ENCODE data around the gene GRK2. TPM values are rescaled to one million over a fixed set of nuclear protein-coding genes. Genes with fewer than 3 reads are reported as not detected.
A peak's percentile ranks its signal among the peaks of the same experiment; 100 is the strongest.
"Not testable (repeated sequence)": the region's sequence is repeated elsewhere in the genome, so short reads cannot be mapped to it uniquely, and the experiment has no call there.

Gene GRK2
- total RNA-seq, 4 donors from 2014 or later = 40.2 to 79.8 (median 68.4) TPM

DNA sequence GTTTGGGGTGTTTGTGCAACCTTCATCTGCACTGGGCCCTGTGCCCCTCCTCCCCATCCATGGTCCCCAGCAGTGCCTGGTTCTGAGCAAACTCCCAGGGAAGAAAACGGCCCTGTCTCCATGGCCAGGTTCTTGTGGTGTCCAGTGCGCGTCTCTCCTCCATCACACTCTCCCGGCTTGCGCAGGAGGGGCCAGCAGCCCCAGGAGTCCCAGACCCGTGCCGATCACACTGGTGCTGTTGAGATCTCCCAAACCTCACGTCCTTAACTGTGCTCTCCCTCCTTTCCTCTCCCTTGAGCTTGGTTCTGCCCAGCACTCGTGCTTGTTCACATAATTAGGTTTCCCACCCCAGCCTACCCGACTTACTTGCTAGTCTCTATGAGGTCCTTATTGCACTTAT lies 10.9 kb upstream of the GRK2 start:
- ATAC-seq (no peak), DNase-seq (no peak)
- Histone ChIP-seq H3K4me3 (no peak overlapping the region), H3K27ac (no peak overlapping the region), H3K27me3 (no peaks in the 10 kb centered on the region), H3K9me3 (no peaks in the 10 kb centered on the region), H3K36me3 (peaks cover 0 to 68% of the 10 kb centered on the region in 2 donors), H3K4me1 (no peaks in the 10 kb centered on the region)
- TF ChIP-seq POLR2A (IDR thresholded peaks at IDR 0.05) (no peak), CTCF (IDR thresholded peaks at IDR 0.05 in 4 of 5, conservative IDR thresholded peaks at IDR 0.05 in 1 of 5) (no peak)
- in situ Hi-C loops (cut with MboI; ENCODE audit: low sequenced_read_pairs in 4 of 4) (no loop called here), intact Hi-C loops (cut with DNase I; ENCODE audit: low total_unique reads) (no loop called here)

DNA sequence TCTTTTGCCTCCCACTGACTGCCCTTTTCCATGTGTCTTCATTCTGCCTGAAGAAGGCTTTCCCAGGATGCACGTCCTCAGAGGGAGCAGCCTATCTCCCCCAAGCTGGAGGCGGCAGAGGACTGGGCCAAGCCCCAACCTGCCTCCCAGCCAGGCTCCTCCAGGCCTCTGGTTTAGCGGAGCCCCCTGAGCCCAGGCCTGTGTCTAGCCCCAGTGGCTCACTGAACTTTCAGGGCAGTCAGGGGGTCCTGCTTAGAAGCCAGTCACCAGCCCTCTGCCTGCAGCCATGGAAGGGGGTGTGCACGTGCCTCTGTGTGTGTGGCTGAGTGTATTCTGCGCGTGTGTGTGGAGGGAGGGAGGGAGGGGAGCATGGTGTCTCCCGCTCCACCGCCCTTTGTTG lies 10.4 kb upstream of the GRK2 start:
- H3K27ac ChIP-seq = no peak overlapping the region
- TF ChIP-seq CTCF (IDR thresholded peaks at IDR 0.05 in 4 of 5, conservative IDR thresholded peaks at IDR 0.05 in 1 of 5) = no peak
- no peak for TF ChIP-seq POLR2A (IDR thresholded peaks at IDR 0.05)
- no peak overlapping the region for H3K4me3 ChIP-seq
- H3K4me1 ChIP-seq = peaks cover 0 to 1% of the 10 kb centered on the region in 2 donors
- peaks cover 0 to 63% of the 10 kb centered on the region in 2 donors for H3K36me3 ChIP-seq
- no peak for ATAC-seq
- no peak for DNase-seq
- in situ Hi-C loops (cut with MboI; ENCODE audit: low sequenced_read_pairs in 4 of 4) (no loop called here), intact Hi-C loops (cut with DNase I; ENCODE audit: low total_unique reads) (no loop called here)
- H3K9me3 ChIP-seq = no peaks in the 10 kb centered on the region
- no peaks in the 10 kb centered on the region for H3K27me3 ChIP-seq

- H3K9me3 ChIP-seq = no peaks in the 10 kb centered on the region
- DNase-seq = no peak
- ATAC-seq = no peak
- in situ Hi-C loops (cut with MboI; ENCODE audit: low sequenced_read_pairs in 4 of 4) (no loop called here), intact Hi-C loops (cut with DNase I; ENCODE audit: low total_unique reads) (no loop called here)
- peaks cover 0 to 9% of the 10 kb centered on the region in 2 donors for H3K4me1 ChIP-seq
- H3K36me3 ChIP-seq = peaks cover 0 to 56% of the 10 kb centered on the region in 2 donors
- TF ChIP-seq POLR2A (IDR thresholded peaks at IDR 0.05) (no peak), CTCF (IDR thresholded peaks at IDR 0.05 in 4 of 5, conservative IDR thresholded peaks at IDR 0.05 in 1 of 5) (no peak)
- no peak overlapping the region for H3K4me3 ChIP-seq
- H3K27ac ChIP-seq = no peak overlapping the region
- no peaks in the 10 kb centered on the region for H3K27me3 ChIP-seq
Observed at GRCh38 chr11:67256477-67257135, 9.7 kb upstream of the GRK2 start.

- ATAC-seq = no peak
- no peak for DNase-seq
- in situ Hi-C loops (cut with MboI; ENCODE audit: low sequenced_read_pairs in 4 of 4) (loop anchor here in 3 of 4 donors (5.0 to 10.0 kb wide), 4 partner anchors 54 to 124 kb away; no protein-coding TSS in a partner anchor), intact Hi-C loops (cut with DNase I; ENCODE audit: low total_unique reads) (no loop called here)
- Histone ChIP-seq H3K27me3 (no peaks in the 10 kb centered on the region), H3K4me3 (no peak overlapping the region), H3K36me3 (peaks cover 0 to 18% of the 10 kb centered on the region in 2 donors), H3K27ac (no peak overlapping the region), H3K9me3 (no peaks in the 10 kb centered on the region), H3K4me1 (peaks cover 6 to 21% of the 10 kb centered on the region in 2 donors)
- TF ChIP-seq CTCF (IDR thresholded peaks at IDR 0.05 in 4 of 5, conservative IDR thresholded peaks at IDR 0.05 in 1 of 5) = no peak
- no peak for TF ChIP-seq POLR2A (IDR thresholded peaks at IDR 0.05)
Observed at GRCh38 chr11:67260406-67260805, 5.9 kb upstream of the GRK2 start.

GRCh38 chr11:67260885-67261639 lies 5.2 kb upstream of the GRK2 start:
- H3K4me3 ChIP-seq = peak overlapping the region; percentile 35 to 45 (median 41)

More at GRCh38 chr11:67260885-67261639, 5.2 kb upstream of the GRK2 start:
- Histone ChIP-seq H3K4me1 (peaks cover 6 to 21% of the 10 kb centered on the region in 2 donors), H3K36me3 (peaks cover 0 to 11% of the 10 kb centered on the region in 2 donors)
- H3K9me3 ChIP-seq; H3K27ac ChIP-seq; intact Hi-C loops (cut with DNase I; ENCODE audit: low total_unique reads); ATAC-seq; H3K27me3 ChIP-seq: not testable (repeated sequence)
- in situ Hi-C loops (cut with MboI; ENCODE audit: low sequenced_read_pairs in 4 of 4) = loop anchor here in 3 of 4 donors (5.0 to 10.0 kb wide), 4 partner anchors 54 to 124 kb away; no protein-coding TSS in a partner anchor
- DNase-seq = peak in 1 of 2 donors; percentile 30

All from gastrocnemius medialis (tissue), 4 donors.